Left forelimb (tissue), 1 donor: ENCODE results near the gene TRAPPC11.

Source experiments
- DNase-seq: peaks from one replicate; pipeline ENCODE4 v3.0.0-alpha.2; 2018; ENCODE audit warnings: low spot score

Gene TRAPPC11

GRCh38 chr4:183637461-183637860, 21.6 kb upstream of the TRAPPC11 start:
- no peak for DNase-seq

- no peak for DNase-seq
These were observed 20.7 kb upstream of the TRAPPC11 start for GRCh38 chr4:183638436-183638835.

- DNase-seq = no peak
These were observed 19.8 kb upstream of the TRAPPC11 start for GRCh38 chr4:183639291-183639690.

- DNase-seq = no peak
These were observed 13.8 kb upstream of the TRAPPC11 start for GRCh38 chr4:183645326-183645725.

- no peak for DNase-seq
These were observed 1.5 kb upstream of the TRAPPC11 start for GRCh38 chr4:183657564-183657963.

GRCh38 chr4:183658362-183659028, 598 bp upstream of the TRAPPC11 start:
- peak; percentile 68 for DNase-seq

- no peak for DNase-seq
These were observed 764 bp downstream of the TRAPPC11 start for GRCh38 chr4:183659872-183660242.

GRCh38 chr4:183666088-183666487, 7.0 kb downstream of the TRAPPC11 start:
- DNase-seq = no peak

GRCh38 chr4:183670251-183670650, 11.2 kb downstream of the TRAPPC11 start:
- DNase-seq = no peak

- no peak for DNase-seq
These were observed 12.0 kb downstream of the TRAPPC11 start for GRCh38 chr4:183670960-183671555.

GRCh38 chr4:183674153-183674552, 15.1 kb downstream of the TRAPPC11 start:
- no peak for DNase-seq

- DNase-seq = no peak
These were observed 16.5 kb downstream of the TRAPPC11 start for GRCh38 chr4:183675625-183676024.

- no peak for DNase-seq
These were observed 22.0 kb downstream of the TRAPPC11 start for GRCh38 chr4:183681119-183681518.

GRCh38 chr4:183686461-183686860, 27.4 kb downstream of the TRAPPC11 start:
- DNase-seq = no peak

GRCh38 chr4:183688216-183688615, 29.1 kb downstream of the TRAPPC11 start:
- DNase-seq = no peak

- no peak for DNase-seq
These were observed 31.9 kb downstream of the TRAPPC11 start for GRCh38 chr4:183691006-183691405.

GRCh38 chr4:183691897-183692296, 32.8 kb downstream of the TRAPPC11 start:
- DNase-seq = no peak

GRCh38 chr4:183698909-183699308, 39.8 kb downstream of the TRAPPC11 start:
- no peak for DNase-seq

- DNase-seq = no peak
These were observed 41.3 kb downstream of the TRAPPC11 start for GRCh38 chr4:183700407-183700806.

- no peak for DNase-seq
These were observed 43.4 kb downstream of the TRAPPC11 start for GRCh38 chr4:183702492-183702891.

- no peak for DNase-seq
These were observed 55.5 kb downstream of the TRAPPC11 start for GRCh38 chr4:183714626-183715025.

GRCh38 chr4:183716302-183716701, 57.2 kb downstream of the TRAPPC11 start:
- no peak for DNase-seq

GRCh38 chr4:183718876-183719275, 59.8 kb downstream of the TRAPPC11 start:
- DNase-seq = no peak
